Activated naive CD4-positive, alpha-beta T cell treated with anti-CD3 and anti-CD28 coated beads, Interleukin-2, amount 10 ng/mL, durations not matched to agents 7 days and 5 days (primary cell): ENCODE data around the gene NPAS2.

Source experiments
- CTCF ChIA-PET: fragments of 350-600 bp; sonication (Branson Sonifier 250); formaldehyde crosslinking; loops from one replicate; lab custom pipeline; 2021; ENCODE audit warnings: antibody characterized with exemption; lab: Charles Lee
- DNase-seq: peaks from one replicate; pipeline ENCODE4 v3.0.0-alpha.2; 2020
- H3K27ac Mint-ChIP-seq: one replicate; pipeline ENCODE4 v1.8.0; 2021; ENCODE audit warnings: mild to moderate bottlenecking, moderate library complexity, mixed read lengths
- H3K27me3 Mint-ChIP-seq: one replicate; pipeline ENCODE4 v1.8.0; 2021; ENCODE audit warnings: mild to moderate bottlenecking, mixed read lengths
- H3K36me3 Mint-ChIP-seq: one replicate; pipeline ENCODE4 v1.8.0; 2021; ENCODE audit warnings: mixed read lengths
- H3K4me1 Mint-ChIP-seq: one replicate; pipeline ENCODE4 v1.8.0; 2021; ENCODE audit warnings: mixed read lengths
- H3K4me3 Mint-ChIP-seq: one replicate; pipeline ENCODE4 v1.8.0; 2021; ENCODE audit warnings: mild to moderate bottlenecking, moderate library complexity, mixed read lengths
- H3K9me3 Mint-ChIP-seq: one replicate; pipeline ENCODE4 v1.8.0; 2021; ENCODE audit warnings: mixed read lengths

Gene NPAS2

DNA sequence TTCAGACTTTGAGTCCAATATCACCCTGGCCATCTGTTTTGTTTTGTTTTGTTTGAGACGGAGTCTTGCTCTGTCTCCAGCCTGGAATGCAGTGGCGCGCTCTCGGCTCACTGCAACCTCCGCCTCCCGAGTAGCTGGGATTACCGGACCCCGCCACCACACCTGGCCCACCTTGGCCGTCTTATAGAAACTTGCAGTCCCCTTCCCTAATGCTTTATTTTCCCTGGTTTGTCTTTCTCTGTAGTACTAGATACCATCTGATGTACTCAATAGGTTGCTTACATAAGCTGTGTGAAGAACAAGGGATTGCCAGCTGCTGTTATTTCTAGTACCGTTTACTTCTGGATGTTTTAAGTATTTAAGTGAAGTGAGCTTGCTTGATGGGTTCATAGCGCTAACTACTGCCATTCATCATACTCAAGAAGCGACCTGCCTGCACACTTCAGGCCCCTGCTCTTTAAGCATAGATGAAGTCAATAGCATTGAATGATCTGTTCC, 183.4 kb downstream of the NPAS2 start:
- H3K36me3 Mint-ChIP-seq = peaks cover 63% of the 10 kb centered on the region
- peak overlapping the region; percentile 96 for H3K4me3 Mint-ChIP-seq
- CTCF ChIA-PET = interaction anchor here (0.5 to 2.0 kb wide), 4 partner anchors 9 to 202 kb away, joined by 3 to 13 read pairs (median 4); no protein-coding TSS in a partner anchor
- peaks cover 15% of the 10 kb centered on the region for H3K27me3 Mint-ChIP-seq
- H3K4me1 Mint-ChIP-seq = peaks cover 55% of the 10 kb centered on the region
- peaks cover 4% of the 10 kb centered on the region for H3K9me3 Mint-ChIP-seq
- H3K27ac Mint-ChIP-seq = peak overlapping the region; percentile 92
- no peak for DNase-seq

DNA sequence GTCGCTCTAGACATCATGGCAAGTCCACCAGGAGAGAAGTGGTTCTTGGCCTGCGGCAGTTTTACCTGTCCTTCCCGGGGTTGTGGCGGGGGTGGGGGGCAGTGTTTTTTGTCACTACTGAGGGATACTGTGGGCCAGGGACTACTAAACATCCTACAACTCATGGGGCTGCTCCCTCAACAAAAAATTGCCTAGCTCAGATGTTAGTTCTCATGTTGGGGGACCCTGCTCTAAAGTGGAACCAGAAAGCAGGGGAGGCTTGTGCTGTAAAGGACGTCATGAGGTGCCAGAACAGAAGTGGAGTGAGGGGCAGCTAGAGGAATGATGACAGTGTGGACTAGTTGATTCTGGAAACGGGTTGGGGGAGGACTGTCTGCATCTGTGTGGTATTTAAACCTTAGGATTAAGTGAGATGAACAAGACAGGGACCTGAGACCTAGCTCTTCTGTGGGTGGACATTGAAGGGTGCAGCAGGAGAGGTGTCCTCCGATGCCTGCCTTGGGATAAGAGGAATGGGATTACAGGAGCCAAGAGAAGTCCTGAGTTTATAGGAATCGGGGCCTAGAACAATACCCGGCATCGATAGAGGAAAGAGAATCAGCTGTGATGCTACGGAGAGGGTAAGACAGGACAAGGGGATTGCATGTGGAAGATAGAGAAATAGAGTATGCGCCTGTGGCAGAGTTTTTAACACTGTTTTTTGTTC, 184.8 kb downstream of the NPAS2 start:
- H3K27me3 Mint-ChIP-seq = peaks cover 10% of the 10 kb centered on the region
- H3K27ac Mint-ChIP-seq = no peak overlapping the region
- H3K9me3 Mint-ChIP-seq = peaks cover 4% of the 10 kb centered on the region
- CTCF ChIA-PET = interaction anchor here (0.9 to 2.0 kb wide), 4 partner anchors 8 to 201 kb away, joined by 3 to 13 read pairs (median 4); no protein-coding TSS in a partner anchor
- peak overlapping the region; percentile 96 for H3K4me3 Mint-ChIP-seq
- peaks cover 55% of the 10 kb centered on the region for H3K4me1 Mint-ChIP-seq
- no peak for DNase-seq
- H3K36me3 Mint-ChIP-seq = peaks cover 70% of the 10 kb centered on the region

- Mint-ChIP-seq H3K36me3 (peaks cover 81% of the 10 kb centered on the region), H3K27me3 (peaks cover 6% of the 10 kb centered on the region), H3K4me3 (no peak overlapping the region), H3K27ac (no peak overlapping the region), H3K4me1 (peaks cover 54% of the 10 kb centered on the region), H3K9me3 (peaks cover 4% of the 10 kb centered on the region)
- DNase-seq = no peak
- CTCF ChIA-PET = no interaction called here
These were observed 186.3 kb downstream of the NPAS2 start for GRCh38 chr2:101006065-101006715.

DNA sequence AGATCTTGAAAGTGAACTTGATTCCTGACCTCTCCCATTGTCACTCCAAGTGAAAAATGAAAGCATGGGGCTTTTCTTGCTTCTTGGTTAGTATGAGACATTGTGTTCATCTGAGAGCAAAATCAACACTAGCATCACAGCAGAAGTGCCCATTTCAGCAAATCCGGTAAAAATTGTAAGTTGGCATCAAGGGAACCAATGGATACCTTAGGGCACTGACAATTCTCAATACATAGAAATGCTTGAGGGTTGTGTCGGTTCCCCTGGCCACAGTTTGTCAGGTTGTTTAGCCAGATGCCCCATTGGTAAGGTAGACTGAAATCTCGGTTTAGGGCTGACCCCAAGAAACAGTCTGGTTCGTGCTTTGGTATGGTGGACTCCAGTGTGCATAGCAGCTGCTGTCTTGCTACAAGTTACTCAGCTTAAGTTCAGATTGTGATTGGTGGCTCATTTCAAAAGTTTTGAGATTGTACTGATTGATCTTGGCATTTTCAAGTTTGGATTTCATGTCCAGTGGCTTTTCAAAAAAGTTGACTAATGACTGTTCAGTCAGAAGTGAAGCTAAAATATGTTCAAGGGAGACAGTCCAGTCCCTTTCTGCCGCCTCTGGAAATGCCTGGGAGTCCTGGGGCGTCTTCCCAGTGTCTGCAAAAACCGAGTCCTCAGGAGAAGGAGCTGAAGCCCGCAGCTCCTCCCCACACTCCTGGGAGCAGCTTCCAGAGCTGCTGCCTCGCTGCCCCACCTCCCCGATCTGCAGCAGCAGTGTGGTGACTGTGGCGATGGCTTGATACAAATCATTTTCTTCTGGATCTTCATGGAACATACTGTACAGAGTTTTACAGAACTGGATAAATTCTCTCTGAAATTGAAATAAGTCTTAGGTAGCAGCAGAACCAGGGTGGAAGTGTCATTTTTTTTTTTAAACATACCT, 187.7 kb downstream of the NPAS2 start:
- Mint-ChIP-seq H3K27ac (no peak overlapping the region), H3K9me3 (no peaks in the 10 kb centered on the region), H3K36me3 (peaks cover 73% of the 10 kb centered on the region), H3K4me3 (no peak overlapping the region), H3K27me3 (no peaks in the 10 kb centered on the region), H3K4me1 (peaks cover 44% of the 10 kb centered on the region)
- no peak for DNase-seq
- CTCF ChIA-PET = interaction anchor here (0.5 kb wide), 1 partner anchor 142 kb away, joined by 3 read pairs; no protein-coding TSS in a partner anchor

GRCh38 chr2:101011152-101011551, 191.2 kb downstream of the NPAS2 start:
- H3K36me3 Mint-ChIP-seq = peaks cover 56% of the 10 kb centered on the region
- no peak overlapping the region for H3K4me3 Mint-ChIP-seq
- H3K9me3 Mint-ChIP-seq = no peaks in the 10 kb centered on the region
- H3K27me3 Mint-ChIP-seq = no peaks in the 10 kb centered on the region
- CTCF ChIA-PET = interaction anchor here (0.7 to 2.6 kb wide), 2 partner anchors 142 to 195 kb away, joined by 3 to 24 read pairs; no protein-coding TSS in a partner anchor
- no peak overlapping the region for H3K27ac Mint-ChIP-seq
- peaks cover 10% of the 10 kb centered on the region for H3K4me1 Mint-ChIP-seq
- DNase-seq = no peak

- H3K27me3 Mint-ChIP-seq = no peaks in the 10 kb centered on the region
- no peak overlapping the region for H3K27ac Mint-ChIP-seq
- no peak for DNase-seq
- no peaks in the 10 kb centered on the region for H3K9me3 Mint-ChIP-seq
- CTCF ChIA-PET = interaction anchor here (0.6 to 2.6 kb wide), 13 partner anchors 8 to 407 kb away, joined by 3 to 24 read pairs (median 3); no protein-coding TSS in a partner anchor
- H3K36me3 Mint-ChIP-seq = peaks cover 50% of the 10 kb centered on the region
- H3K4me3 Mint-ChIP-seq = no peak overlapping the region
- peaks cover 7% of the 10 kb centered on the region for H3K4me1 Mint-ChIP-seq
These were observed 192.2 kb downstream of the NPAS2 start for GRCh38 chr2:101012054-101012705.

- DNase-seq = peak; percentile 53
- CTCF ChIA-PET = interaction anchor here (0.7 to 2.6 kb wide), 12 partner anchors 9 to 406 kb away, joined by 3 to 24 read pairs (median 4); no protein-coding TSS in a partner anchor
- Mint-ChIP-seq H3K36me3 (peaks cover 44% of the 10 kb centered on the region), H3K9me3 (no peaks in the 10 kb centered on the region), H3K4me1 (peaks cover 4% of the 10 kb centered on the region), H3K4me3 (no peak overlapping the region), H3K27me3 (no peaks in the 10 kb centered on the region), H3K27ac (no peak overlapping the region)
These were observed 192.8 kb downstream of the NPAS2 start for GRCh38 chr2:101012706-101013181.

GRCh38 chr2:101014264-101014857, 194.4 kb downstream of the NPAS2 start:
- CTCF ChIA-PET = interaction anchor here (0.6 to 1.3 kb wide), 4 partner anchors 10 to 1154 kb away, joined by 3 to 5 read pairs (median 4); no protein-coding TSS in a partner anchor
- H3K27me3 Mint-ChIP-seq = no peaks in the 10 kb centered on the region
- H3K4me3 Mint-ChIP-seq = no peak overlapping the region
- no peak overlapping the region for H3K27ac Mint-ChIP-seq
- H3K9me3 Mint-ChIP-seq = no peaks in the 10 kb centered on the region
- no peak for DNase-seq
- H3K4me1 Mint-ChIP-seq = no peaks in the 10 kb centered on the region
- H3K36me3 Mint-ChIP-seq = peaks cover 36% of the 10 kb centered on the region

DNA sequence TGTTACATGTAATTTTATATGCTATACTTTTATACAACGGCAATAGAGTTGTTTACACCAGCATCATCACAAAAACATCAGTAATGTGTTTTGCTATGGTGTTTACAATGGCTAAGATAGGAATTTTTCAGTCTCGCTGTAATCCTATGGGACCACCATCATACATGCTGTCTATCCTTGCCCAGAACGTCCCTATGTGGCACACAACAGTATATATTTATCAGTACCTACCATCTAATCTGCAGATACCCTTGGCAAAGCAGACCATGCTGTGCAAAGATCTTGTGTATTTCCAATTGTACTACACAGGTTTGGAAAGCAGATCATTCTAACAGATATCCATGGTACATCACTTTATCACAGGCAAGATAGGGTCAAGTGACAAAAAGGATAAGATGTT, 197.4 kb downstream of the NPAS2 start:
- no peak for DNase-seq
- no peaks in the 10 kb centered on the region for H3K9me3 Mint-ChIP-seq
- no peak overlapping the region for H3K27ac Mint-ChIP-seq
- H3K4me1 Mint-ChIP-seq = no peaks in the 10 kb centered on the region
- H3K36me3 Mint-ChIP-seq = peaks cover 29% of the 10 kb centered on the region
- CTCF ChIA-PET = interaction anchor here (0.6 to 1.2 kb wide), 2 partner anchors 20 to 1218 kb away, joined by 3 read pairs; no protein-coding TSS in a partner anchor
- H3K27me3 Mint-ChIP-seq = no peaks in the 10 kb centered on the region
- H3K4me3 Mint-ChIP-seq = no peak overlapping the region

DNA sequence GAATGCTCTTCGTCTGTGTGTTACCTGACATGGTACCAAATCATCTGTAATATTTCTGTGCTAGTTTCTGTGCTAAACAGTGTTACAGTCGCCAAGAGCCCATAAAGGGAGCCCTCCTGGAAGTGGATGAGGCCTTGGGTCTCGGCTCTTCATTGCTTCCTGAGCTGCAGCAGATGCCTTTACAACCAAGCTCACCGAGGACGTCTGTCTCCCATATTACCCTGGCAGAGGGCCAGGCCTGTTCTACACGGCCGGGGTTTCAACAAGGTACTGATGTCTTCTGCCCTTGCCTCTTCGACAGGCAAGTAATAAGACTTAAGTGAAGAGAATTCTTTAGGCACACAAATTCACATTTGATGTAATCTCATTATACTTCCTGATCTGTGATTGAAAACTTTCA, 199.0 kb downstream of the NPAS2 start:
- Mint-ChIP-seq H3K27ac (no peak overlapping the region), H3K27me3 (no peaks in the 10 kb centered on the region), H3K4me1 (no peaks in the 10 kb centered on the region), H3K4me3 (no peak overlapping the region), H3K9me3 (no peaks in the 10 kb centered on the region), H3K36me3 (peaks cover 18% of the 10 kb centered on the region)
- DNase-seq = no peak
- CTCF ChIA-PET = no interaction called here

DNA sequence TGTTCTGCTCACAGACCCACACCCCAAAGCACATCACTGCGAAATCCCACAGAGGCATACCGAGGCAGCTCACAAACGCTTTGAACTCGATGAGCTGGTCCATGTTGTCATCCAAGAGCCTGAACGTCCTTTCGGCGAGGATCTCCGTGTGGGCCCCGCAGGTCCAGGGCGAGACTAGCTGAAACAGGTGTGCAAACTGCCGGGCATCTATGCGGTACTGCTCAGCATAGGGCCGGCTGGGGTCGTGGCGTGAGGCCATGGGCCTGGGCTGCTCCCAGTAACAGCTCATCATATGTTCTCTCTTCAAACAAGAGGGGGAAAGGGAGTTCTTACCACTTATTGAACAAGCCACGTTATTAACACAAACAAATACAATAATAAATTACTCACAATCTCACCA, 202.3 kb downstream of the NPAS2 start:
- Mint-ChIP-seq H3K4me3 (no peak overlapping the region), H3K27me3 (no peaks in the 10 kb centered on the region), H3K27ac (no peak overlapping the region), H3K4me1 (no peaks in the 10 kb centered on the region), H3K9me3 (no peaks in the 10 kb centered on the region), H3K36me3 (peaks cover 9% of the 10 kb centered on the region)
- no peak for DNase-seq
- CTCF ChIA-PET = interaction anchor here (0.6 to 1.2 kb wide), 5 partner anchors 10 to 183 kb away, joined by 3 to 4 read pairs (median 3); no protein-coding TSS in a partner anchor

GRCh38 chr2:101023327-101024107, 203.6 kb downstream of the NPAS2 start:
- DNase-seq = no peak
- H3K27ac Mint-ChIP-seq = no peak overlapping the region
- no peaks in the 10 kb centered on the region for H3K27me3 Mint-ChIP-seq
- peaks cover 6% of the 10 kb centered on the region for H3K36me3 Mint-ChIP-seq
- no peaks in the 10 kb centered on the region for H3K4me1 Mint-ChIP-seq
- no peak overlapping the region for H3K4me3 Mint-ChIP-seq
- no peaks in the 10 kb centered on the region for H3K9me3 Mint-ChIP-seq
- CTCF ChIA-PET = no interaction called here
